SH-SY5Y (cell line): ENCODE results near the gene CCDC97.

Experiments
- GATA2 ChIP-seq: IDR thresholded peaks from 2 replicates; pipeline ENCODE4 v1.6.1; 2011; ENCODE audit warnings: mild to moderate bottlenecking, low read depth, low read length
- GATA3 ChIP-seq: IDR thresholded peaks from 2 replicates; pipeline ENCODE4 v1.6.1; 2011; ENCODE audit warnings: low read depth, mild to moderate bottlenecking, low read length, moderate library complexity

DNA sequence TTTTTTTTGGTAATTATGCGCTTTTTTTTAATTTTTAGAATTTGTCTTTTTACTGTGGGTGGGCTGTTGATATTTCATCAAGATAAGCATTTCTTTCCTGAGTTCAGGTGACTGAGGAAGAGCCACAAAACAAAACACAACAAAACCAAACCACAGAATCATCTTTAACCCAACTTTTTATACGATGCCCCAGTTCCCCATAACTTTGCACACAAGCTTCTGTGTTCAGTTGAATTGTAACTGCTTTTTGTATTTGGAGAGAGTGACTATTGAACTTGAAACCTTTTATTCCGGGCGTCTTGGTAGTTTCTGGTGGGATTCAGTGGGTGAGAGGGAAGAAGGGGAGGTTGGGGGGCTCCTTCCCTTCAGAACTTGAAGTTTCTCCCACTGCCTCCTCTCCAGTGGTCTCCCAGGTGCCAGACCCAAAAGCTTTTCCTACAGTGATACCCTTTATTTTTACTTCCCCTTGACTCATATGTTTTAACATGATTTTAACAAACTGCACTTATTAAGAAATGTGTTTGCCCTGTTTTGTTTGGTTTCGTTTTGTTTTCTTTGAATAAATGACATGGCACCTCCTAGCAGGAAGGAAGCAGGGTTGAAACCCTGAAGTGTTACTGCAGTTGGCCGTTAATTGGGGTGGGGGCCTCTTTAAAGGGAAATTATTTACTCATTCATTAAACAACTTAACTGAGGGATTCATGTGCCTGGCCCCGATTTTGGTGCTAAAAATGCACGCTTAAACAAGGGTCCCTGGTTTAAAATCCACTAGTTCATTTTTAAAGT lies 2.7 kb upstream of the CCDC97 start:
- TF ChIP-seq GATA2 = no peak
- TF ChIP-seq GATA3 = no peak
